KG1 (cell line): ENCODE data around the gene PBX2.
"Not testable (repeated sequence)": the region's sequence is repeated elsewhere in the genome, so short reads cannot be mapped to it uniquely, and the experiment has no call there.

Experiments used
- DNase-seq: peaks from one replicate; lab custom pipeline; 2025; lab: John Stamatoyannopoulos, UW

PBX2 gene

DNA sequence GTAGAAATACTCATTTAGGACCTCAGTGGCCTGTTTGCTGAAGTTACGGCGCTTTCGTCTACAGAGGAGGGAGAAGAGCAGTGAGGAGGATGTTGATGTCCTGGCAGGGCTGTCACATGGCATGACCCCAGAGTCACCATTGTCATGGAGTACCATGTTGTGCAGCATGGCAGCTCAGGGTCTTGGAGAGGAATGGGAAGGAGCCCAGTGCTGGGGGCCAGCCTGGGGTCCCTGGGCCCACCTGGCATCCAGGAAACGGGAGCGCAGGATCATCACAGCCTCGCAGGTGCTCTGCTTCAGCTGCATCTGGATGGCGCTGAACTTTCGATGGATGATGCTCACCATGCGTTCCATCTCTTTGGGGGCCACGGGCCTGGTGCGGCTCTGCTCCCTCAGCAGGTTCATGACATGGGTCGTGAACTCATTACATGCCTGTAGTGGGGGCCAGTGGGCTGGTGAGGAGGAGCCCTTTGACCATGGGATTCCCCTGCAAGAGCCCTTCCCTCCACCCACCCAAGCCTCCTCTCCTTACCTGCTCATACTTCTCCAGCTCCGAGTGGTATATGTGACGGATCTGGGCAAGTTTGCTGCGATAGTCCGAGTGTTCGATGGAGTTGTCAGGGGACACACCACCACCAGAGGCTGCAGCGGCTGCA, 2.1 kb downstream of the PBX2 start:
- not testable (repeated sequence) for DNase-seq

DNA sequence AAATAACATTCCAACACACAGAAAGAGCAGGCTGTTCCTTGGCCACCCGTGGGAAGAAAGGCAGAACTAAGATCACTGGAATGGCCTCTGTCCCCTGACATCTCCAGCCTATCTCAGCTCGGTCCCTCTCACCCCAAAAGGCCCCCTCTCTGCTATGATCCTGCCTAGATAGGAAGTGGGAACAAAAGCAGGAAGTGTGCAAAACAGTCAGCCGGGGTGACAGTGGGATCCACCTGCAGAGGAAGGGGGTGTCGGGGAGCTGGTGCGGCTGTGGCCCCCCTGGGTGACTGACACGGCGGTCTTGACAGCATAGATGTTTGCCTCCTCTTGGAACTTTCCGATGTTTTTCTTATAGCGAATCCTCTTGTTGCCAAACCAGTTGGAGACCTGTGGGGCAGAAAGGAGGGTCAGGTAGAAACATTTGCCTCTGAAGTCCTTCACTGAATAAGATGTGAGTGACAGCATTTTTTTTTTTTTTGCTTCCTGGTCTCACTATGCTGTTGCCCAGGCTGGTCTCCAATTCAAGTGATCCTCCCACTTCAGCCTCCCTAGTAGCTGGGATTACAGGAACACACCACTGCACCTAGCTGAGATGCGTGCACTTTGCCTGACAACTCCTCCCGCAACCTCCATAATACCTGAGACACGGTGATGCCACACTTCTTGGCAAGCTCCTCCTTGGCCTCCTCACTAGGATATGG, 2.8 kb downstream of the PBX2 start:
- no peak for DNase-seq

DNA sequence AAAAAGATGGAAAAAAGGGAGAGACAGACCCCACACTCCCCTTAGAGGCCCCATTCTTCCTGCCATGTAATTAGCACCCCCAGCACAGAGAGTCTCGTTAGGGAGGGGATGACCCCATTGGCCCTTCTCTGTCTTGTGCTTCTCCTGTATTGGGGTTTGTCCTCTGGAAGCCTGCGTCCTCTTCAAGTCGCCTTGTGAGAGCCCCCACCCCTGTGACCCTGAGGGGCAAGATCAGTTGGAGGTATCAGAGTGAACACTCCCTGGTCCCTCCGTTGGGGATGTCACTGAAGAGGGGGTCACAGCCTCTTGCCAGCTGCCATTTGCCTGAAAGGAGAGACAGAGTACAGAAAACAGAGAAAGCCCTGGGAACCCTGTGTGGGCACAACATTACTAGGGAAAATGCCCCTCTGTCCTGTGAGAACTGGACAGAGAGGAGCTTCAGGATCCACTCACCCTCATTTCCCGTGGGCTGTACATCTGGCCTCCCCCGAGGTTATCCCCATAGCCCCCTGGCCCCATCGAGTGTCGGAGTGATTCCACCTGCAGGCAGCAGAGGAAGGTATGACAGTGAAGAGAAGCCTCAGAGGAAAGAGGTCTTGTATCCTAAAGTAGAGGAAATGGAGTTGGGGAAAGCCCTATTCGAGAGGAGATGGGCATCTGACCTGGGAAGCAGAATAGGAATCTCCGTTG, 3.7 kb downstream of the PBX2 start:
- not testable (repeated sequence) for DNase-seq

DNA sequence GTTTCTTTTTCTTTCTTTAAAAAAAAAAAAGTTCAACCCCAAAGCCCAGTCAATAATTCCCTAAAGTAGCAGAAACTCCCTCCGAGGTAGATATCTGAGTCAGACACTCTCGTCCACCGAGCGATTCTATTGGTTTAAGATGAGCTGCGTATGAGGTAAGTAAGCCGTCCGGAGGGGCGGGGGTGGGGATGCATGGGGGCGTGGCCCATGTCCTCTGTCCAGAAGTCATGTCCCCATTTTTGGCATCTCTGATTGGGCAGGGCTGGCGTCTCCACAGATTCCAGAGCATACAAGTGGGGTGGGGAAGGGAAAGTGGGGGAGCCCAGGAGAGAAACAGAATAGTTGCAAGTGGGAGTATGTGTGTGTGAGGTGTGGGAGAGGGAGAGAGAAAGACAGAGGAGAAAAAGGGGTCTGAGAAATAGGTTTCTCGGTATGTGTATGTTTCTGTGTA, 4.3 kb downstream of the PBX2 start:
- not testable (repeated sequence) for DNase-seq

DNA sequence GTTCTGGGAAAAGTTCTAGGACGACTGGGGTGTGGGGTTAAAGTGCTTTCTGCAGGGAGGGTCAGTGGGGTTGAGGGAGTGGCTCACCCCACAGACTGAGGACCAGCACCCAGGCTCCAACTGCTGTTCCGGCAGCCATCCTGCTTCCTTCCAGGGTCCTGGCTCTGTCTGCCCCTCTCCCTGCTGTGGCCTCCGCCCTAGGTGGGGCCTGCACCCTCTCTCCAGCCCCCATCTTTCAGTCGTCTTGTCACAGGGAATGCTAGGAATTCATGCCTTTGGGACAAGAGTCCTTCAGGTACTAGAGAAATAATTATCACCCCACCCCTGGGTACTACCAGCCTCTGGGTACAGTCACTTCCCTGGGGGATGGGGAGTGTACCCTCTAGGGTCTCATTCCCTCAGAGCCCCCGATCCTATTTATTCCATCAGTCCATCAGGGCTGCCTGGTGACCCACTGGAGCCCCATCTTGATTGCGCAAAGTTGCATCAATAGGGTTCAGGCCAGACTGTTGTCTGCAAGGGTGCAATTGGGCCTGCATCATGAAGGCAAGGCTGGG, 5.8 kb downstream of the PBX2 start, which contains the start of gene AGER:
Gene AGER (minus strand): TSS at position 170 of the 557 bp plus-strand sequence. CDS start 31 bp downstream, at position 139.
- no peak for DNase-seq

DNA sequence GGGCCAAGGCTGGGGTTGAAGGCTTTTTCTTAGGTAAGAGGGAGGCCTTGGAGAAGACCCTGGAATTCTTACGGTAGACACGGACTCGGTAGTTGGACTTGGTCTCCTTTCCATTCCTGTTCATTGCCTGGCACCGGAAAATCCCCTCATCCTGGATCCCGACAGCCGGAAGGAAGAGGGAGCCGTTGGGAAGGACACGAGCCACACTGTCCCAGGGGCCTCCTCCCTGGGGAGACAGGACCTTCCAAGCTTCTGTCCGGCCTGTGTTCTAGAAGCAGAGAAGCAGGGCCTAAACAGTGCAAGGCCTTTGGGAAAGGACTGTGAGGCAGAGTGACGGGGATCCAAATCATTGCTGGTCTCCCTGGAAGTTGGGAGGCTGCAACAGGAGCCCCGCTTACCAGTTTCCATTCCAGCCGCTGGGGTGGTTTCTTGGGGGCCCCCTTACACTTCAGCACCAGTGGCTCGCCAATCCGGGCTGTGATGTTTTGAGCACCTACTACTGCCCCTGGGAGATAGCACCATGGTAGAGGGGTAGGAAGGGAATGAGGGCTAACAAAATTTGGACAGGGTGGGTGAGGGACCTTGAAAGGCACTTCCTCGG, 6.4 kb downstream of the PBX2 start:
- DNase-seq = no peak

DNA sequence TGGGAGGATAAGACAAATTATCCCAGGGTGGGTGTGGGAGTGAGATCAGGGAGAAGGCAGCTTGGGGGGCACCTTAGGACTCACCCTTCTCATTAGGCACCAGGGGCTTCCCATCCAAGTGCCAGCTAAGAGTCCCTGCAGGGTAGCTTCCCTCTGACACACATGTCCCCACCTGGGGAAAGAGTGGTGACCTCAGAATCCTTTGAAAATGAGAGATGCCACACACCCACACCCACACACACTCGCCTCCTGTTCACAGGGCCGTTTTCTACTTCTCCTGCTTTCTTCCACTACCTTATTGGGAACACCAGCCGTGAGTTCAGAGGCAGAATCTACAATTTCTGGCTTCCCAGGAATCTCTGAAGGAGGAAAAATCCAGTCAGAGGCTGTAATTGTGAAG, 7.0 kb downstream of the PBX2 start:
- no peak for DNase-seq

DNA sequence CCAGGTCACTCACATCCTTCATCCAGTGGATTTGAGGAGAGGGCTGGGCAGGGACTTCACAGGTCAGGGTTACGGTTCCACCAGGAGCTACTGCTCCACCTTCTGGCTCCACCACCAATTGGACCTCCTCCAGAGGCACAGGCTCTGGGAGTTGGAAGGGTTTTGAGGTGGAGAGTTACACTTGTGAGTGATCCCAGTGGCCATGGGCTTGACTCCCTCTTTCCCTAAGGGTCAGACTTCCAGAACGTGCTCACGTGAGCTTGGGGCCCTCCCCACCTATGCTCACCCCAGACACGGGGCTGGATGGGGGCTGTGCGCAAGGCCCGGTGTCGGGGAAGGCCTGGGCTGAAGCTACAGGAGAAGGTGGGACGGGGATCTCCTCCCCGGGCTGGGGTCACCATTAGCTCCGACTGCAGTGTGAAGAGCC, 7.4 kb downstream of the PBX2 start:
- DNase-seq = no peak

DNA sequence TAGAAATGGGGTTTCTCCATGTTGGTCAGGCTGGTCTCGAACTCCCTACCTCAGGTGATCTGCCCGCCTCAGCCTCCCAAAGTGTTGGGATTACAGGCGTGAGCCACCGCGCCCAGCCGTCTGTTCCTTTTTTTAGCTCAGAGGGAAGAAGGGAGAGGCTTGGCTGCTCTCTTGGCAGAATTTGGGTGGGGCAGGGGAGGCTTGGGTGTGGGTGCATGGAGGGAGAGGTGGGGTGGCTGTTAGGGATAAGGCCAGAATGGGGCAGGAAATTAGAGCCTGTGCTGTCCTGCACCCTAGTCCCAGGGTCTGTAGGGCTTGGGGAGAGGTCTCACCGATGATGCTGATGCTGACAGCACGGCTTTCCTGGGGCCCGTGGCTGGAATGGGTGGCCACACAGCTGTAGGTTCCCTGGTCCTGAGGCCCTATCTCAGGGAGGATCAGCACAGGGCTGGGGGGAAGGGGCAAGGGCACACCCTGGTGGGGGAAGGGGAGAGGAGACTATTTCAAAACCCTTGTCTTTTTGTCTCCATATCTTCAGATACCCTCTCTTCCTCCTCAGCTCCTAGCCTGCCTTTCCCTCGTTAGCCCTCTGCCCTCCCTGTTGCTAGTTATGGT, 8.0 kb downstream of the PBX2 start:
- DNase-seq = no peak

DNA sequence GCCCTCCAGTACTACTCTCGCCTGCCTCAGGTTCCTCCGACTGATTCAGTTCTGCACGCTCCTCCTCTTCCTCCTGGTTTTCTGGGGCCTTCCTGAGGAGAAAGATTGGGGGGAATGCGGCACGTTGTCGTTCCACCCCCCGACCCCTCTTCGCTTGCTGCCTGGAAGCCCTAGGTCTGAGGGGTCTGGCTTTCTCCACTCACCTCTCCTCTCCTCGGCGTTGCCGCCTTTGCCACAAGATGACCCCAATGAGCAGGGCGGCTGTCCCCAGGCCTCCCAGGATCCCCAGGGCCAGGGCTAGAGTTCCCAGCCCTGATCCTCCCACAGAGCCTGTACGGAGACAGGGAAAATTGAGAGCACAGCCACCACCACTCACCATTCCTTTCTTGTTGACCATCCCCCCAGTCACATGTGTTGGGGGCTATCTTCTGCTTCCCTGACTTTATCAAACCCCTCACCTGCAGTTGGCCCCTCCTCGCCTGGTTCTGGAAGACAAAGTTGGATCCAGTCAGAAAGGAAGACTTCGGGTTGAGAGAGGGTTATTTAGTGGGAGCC, 8.8 kb downstream of the PBX2 start:
- no peak for DNase-seq

DNA sequence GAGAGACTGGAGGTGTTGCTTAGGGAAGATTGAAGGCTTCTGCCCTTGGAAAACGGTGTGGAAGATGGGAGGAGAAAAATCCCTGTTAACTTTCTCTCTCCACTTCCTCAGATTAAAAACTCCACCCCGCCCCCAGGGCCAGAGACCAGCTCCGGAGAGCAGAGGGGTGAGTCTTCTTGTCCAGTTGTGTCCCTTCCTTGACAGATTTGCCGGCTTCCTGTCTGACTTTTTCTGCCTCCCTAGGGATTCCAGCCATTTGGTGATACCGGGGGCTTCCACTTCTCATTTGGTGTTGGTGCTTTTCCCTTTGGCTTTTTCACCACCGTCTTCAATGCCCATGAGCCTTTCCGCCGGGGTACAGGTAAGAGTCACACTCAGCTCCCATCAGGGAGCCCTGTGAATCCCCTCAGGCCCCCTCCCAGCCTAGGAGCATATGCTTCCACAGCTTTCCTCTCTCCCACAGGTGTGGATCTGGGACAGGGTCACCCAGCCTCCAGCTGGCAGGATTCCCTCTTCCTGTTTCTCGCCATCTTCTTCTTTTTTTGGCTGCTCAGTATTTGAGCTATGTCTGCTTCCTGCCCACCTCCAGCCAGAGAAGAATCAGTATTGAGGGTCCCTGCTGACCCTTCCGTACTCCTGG, 10.1 kb downstream of the PBX2 start:
- DNase-seq = no peak

DNA sequence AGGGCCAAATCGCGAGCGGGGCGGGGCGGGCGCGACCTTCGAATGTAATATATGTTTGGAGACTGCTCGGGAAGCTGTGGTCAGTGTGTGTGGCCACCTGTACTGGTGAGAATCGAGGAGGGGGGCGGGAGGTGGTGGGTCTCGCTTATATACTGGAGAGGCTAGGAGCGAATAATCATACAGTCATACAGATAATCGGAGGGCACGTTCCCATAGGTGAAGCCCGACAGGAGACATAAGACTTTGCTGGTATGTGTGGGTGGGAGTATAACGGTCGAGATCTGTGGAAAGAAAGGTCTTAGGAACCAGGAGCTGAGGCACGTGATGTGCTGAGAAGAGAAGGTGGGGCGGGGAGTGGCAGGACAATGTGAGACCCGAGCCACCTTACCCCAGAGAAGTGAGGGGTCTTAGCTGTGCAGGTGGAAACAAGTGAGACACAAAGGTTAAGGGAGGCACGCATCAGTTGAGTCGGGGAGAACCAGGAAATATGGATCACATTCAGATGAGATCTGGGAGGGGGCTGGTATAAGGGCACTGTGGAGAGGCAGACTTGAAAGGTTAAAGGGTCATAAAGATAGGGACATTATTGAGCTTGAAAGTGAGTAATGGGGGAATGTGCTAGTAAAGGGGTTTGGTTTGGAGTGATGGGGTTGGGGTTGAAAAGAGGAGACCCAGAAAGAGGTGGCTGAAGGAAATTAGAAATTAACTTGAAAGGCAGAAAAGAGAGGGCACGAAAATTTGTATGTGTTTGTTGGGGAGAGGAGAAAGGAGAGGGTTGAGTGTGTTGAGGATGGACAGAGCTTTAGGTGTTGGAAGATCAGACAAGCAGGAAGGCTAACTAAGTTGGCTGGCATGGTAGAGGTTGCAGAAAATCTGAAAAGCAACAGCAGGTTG, 11.2 kb downstream of the PBX2 start:
- no peak for DNase-seq

DNA sequence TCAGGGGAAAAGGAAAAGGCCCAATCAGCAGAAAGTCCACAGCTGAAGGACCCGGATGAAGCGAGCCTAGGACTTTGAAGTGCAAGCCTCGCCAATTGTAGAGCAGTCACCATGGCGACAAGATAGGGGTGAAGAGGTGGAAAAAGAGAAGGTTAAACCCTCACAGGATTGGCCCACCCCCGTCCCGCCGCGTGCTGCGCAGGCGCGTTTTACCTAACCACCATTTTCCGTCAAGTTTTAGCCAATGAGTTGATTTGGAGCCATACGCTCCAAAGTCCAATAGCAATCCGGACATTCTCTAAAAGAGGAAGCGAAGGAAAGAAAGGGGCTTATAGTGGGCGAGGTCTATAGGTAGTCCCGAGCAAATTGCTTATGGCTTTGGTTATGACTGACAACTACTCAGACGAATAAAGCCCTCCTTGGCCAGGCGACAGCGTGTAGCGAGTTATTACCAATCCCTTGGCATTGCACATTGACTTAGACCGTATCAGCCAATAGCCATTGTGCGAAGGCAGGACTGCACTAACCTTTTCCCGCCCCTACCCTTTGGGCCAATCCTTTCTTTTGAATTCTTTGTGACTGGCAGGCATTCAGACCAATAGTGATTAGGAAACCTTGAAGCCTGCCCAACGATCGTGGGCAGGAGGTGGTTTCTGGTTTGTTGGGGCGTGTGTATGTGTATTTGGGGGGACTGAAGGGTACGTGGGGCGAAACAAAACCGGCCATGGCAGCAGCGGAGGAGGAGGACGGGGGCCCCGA, 12.0 kb downstream of the PBX2 start, which contains the start of gene RNF5:
Gene RNF5 (plus strand): TSS at position 618 of the 759 bp plus-strand sequence. CDS start 107 bp downstream, at position 725.
- DNase-seq = peak; percentile 99

DNA sequence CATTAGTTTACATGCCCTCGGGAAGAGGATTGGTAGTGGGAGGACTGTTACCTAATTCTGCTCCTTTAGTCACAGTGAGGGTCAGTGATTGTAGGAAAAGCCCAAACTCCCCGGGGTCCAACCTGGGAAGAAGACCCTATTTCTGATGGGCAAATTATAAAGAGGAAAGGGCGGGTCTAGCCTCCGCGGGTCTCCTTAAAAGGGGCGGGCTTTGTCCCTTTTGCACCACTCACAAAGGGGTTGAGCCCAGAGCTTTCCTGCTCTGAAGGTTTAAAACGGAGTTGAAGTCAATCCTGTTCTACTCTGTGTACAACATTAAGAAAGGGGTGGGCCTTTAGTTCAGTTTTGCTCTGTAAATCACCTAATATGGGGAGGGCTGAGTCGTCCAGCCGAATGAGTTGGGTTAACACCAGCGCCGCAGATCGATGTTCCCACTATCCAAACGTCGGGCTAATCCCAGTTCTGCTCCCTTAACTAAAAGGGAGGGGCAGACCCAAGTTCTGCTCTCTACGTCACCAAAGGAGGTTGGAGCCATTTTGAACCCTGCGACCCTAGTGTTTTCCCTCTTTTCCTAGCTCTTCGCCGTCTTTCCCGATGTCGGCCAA, 12.7 kb downstream of the PBX2 start:
- DNase-seq = peak; percentile 77

DNA sequence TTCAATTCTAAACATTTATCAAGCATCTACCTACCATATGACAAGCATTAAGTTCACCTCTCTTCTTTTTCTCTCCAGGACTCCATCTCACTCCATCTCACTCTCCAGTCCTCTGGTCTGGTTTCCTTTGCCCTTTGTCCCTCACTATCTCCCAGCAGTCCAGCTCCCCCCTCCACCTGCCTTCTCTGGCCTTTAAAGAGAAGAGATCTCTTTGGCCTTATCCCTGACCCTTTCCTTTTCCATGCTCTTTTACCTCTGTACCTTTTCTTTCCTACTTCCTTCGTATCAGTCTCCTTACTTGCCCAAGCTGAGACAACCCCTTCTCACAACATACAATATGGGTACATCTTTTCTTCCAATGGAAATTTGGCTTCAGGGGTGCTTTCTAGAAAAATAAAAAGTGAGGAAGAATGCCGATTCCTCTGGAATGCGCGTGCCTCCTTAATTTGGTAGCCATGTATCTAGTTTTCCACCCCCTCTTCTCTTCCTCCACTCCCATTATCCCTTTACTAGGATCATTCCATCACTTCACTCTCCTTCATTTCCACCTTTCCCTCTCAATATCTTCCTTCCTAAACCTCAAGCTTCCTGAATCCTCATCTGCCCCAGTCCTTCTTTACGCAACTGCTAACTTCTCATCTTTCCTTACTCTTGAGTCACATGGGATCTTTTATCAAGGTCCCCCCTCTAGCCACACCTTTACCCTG, 13.4 kb downstream of the PBX2 start:
- DNase-seq = no peak

DNA sequence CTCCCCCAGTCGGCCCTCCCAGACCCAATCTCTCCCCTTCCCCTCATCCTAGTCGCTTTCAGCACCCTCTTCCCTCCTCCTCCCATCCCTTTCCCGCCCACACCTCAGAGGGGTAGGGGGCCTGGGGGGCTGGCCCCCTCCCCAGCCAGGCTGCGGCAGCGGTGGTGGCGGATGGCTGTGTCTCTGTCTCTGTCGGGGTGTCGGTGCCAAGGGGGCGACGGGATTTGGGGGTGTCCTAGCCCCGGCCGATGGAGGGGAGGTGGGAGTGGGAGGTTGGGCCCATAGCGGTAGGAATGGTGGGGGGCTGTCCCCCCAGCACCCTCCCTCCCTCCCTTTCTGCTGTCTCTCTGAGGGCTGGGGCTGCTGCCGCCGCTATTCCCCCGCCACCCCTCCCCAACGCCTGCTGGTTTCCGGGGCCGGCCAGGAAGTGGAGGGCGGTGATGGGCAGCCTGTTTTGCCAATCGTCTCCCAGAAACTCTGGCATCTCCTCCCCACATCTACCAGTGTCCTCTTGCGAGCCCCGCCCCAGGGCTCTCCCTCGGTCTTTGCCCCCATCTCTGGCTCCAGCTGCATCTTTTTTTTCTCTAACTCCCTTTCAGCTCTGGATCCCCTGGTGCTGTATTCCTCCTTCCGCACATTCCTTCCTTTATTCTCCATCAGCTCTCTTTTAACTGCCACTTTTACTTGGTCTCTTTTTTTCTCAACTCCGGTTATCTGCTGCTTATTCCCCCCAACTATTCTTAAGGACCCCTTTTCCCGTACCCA, 14.1 kb downstream of the PBX2 start, which contains the start of gene AGPAT1:
Gene AGPAT1 (minus strand): TSS at position 374 of the 765 bp plus-strand sequence. CDS start 4,588 bp downstream, outside the sequence.
- DNase-seq = peak; percentile 79

DNA sequence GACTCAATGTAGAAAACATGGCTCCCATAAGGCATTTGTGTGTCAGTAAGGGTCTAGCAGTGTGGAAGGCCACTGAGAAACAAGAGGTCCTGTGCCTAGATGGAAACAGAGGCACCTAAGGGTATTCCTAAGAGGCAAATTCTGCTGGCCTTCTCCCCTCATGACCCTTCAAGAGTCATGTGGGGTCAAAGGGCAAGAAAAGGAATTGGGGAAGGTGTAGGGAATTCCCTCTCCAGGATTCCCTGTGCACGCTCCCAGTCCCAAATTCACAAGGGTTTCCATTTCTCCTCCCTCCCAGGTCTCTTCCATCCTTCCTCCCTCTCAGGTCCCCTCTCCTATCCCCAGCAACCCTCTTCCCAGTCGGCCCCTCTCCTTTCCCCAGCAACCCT, 14.7 kb downstream of the PBX2 start:
- no peak for DNase-seq
